GM19463 (cell line): ENCODE results near the gene DQX1.

ENCODE experiments used
- ATAC-seq: cut with Tn5 transposase; IDR thresholded peaks from one replicate; pipeline ENCODE4 v1.9.1; 2021; ENCODE audit warnings: mild to moderate bottlenecking, moderate library complexity; ENCODE audit not compliant: unreplicated experiment

The DQX1 gene

DNA sequence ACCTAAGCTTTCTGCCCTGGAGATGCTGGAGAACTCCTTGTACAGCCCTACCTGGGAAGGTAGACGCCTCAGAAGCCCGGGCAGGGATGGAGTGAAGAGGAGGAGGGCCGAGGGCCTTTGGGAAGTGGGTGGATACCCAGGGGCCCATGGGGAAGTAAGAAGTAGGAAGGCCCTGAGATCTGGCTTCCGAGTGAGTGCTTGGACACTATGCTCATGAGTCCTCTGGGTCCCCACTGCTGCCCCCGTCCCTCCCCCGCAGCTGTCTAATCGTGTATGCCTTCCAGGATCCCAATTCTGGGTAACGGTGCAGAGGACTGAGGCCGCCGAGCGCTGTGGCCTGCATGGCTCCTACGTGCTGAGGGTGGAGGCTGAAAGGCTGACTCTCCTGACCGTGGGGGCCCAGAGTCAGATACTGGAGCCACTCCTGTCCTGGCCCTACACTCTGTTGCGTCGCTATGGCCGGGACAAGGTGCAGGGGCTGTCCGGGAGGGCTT, 29.6 kb upstream of the DQX1 start:
- ATAC-seq = no peak

DNA sequence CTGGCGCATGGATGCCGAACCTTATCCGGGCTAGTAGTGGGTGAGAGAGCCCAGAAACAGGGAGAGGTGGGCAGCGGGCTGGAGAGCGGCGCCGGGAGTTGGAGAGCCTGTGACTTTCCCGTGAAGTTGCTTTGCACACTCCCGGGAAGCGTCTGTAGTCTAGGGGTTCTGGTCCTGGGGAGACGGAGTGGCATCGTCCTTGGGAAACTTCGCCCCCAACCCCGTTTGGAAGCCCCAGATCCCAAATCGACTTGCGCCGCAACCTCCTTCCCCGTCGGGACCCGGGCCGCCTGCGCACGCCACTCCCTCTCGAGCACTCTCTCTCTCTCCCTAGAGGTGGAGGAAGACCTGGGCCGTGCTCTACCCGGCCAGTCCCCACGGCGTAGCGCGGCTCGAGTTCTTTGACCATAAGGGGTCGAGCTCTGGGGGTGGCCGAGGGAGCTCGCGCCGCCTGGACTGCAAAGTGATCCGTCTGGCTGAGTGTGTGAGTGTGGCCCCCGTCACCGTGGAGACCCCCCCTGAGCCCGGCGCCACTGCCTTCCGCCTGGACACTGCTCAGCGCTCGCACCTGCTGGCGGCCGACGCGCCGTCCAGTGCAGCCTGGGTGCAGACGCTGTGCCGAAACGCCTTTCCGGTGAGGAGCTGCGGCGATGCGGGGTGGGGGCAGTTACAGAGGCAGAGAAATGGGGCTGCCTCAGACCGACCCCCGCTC, 28.9 kb upstream of the DQX1 start:
- ATAC-seq = peak; percentile 37

- ATAC-seq = peak; percentile 59
Measured at GRCh38 chr2:74553892-74554819, 28.1 kb upstream of the DQX1 start, which contains the start of the genes DOK1 and LOXL3. DOK1 (plus strand) TSS chr2:74554720; CDS start chr2:74554755, 35 bp downstream. LOXL3 (minus strand) TSS chr2:74553942; CDS start chr2:74552634, 1,308 bp downstream.

GRCh38 chr2:74552914-74553811, 27.1 kb upstream of the DQX1 start:
- ATAC-seq = no peak

DNA sequence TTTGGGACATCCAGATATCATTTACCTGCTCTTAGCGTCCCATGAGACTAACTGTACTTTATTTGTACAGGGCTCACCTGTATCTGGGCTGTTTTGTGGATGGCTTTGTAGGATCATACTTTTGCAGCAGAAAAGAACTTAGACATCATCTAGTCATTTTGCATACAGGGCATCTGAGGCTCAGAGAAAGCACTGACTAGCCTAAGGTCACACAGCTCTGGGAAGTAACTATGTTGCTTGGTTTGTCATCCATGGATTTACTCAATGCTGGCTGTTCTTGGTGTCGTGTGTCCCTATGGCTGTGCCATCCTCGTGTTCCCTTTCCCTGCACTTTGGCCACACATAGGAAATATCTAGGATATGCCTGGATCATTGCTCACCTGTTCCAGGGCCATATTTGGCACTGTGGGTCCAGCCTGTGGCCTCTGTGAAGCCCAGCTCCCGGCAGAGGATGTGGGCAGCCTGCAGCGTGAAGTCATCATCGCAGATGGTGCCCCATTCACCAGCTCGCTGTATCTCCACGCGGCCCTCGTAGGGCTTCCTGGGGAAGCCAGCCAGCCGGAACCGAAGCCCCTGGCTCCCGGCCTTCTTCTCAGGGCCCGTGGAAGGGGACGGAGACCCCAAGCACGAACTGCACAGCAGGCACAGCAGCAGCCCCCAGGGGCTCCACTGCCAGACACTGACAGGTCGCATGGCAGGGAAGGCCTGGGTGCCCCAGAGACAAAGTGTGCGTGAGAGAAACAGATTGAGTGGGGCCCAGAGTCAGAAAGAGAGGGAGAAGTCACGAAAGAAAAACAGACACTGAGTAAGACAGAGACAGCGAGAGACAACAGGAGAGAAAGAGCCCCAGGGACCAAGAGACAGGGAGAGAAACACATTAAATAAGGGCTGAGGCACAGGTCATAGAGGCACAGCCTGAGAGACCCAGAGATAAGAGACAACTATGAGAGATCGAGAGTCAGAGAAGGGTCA, 26.2 kb upstream of the DQX1 start:
- no peak for ATAC-seq

DNA sequence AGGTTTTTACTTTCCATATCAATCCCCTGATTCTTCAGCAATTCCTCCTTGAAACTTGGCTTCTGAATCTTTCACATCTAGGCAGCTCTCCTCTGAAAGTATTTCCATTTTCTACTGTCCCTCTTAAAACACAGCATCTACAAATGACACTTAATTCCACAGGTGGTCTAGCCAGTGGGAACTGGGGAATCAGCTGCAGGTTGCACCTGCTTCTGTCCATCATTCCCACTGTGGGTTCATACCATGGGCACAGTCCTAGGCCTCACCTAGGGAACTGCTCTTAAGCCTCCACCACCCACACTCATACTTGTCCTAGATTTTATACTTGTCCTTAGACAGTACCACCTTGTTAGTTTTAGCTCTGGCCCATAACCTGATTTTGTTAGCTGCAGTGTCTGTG, 25.5 kb upstream of the DQX1 start:
- ATAC-seq = no peak

DNA sequence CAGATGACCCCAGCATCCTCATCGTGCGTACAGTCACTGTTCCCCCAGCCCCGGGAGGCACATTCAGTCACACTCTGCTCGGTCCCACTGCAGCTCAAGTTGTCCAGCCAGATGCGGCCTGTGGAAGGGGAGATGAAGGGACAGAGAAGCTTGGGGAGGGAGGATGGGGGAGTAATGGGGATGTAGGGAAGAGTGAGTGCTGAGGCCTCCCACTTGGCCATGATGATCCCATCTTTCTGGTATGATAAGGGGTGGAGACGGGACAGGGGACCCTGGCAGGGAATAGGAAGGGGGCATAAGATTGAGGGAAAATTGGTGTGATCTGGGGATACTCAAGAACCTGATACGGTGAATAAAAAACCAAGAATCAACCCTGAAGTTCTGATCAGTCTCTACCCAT, 24.2 kb upstream of the DQX1 start:
- ATAC-seq = no peak

- peak; percentile 46 for ATAC-seq
Measured at GRCh38 chr2:74548900-74549826, 23.1 kb upstream of the DQX1 start.

- ATAC-seq = no peak
Measured at GRCh38 chr2:74548285-74548899, 22.4 kb upstream of the DQX1 start.

DNA sequence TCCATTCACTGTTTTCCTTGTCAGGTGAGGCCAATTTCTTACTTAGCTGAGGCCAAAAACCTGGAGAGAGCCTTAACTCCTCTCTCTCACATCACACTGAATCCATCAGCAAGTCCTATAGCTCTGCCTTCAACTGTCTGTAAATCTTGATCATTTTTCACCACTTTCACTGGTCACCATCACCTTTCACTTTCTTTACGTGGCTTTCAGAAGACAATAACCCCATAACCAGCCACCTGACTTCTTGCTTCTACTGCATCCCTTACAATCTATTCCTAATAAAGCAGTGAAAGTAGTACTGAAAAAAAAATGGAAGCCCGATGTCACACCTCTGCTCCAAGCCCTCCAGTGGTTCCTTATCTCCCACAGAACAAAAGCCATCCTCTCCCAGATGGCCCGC, 20.0 kb upstream of the DQX1 start:
- no peak for ATAC-seq

DNA sequence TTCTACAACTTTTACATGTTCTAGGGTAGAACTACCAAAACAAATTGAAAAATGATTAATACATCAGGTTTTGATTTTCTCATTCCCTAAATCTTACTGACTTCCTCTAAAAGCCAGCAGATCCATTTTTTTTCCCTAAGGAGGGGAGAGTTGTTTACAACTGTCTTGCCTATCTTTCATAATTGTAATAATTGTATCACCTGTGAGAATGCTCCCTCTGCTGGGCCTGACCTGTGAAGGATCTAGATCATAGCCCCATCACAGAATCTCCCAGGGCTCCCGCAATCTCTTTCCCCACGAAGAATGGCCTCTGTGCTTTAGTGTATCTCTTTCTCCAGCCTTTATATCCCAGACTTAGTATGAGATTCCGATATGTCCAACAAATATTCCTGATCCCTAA, 18.6 kb upstream of the DQX1 start:
- ATAC-seq = no peak

- ATAC-seq = no peak
Measured at GRCh38 chr2:74542978-74543377, 16.9 kb upstream of the DQX1 start.

DNA sequence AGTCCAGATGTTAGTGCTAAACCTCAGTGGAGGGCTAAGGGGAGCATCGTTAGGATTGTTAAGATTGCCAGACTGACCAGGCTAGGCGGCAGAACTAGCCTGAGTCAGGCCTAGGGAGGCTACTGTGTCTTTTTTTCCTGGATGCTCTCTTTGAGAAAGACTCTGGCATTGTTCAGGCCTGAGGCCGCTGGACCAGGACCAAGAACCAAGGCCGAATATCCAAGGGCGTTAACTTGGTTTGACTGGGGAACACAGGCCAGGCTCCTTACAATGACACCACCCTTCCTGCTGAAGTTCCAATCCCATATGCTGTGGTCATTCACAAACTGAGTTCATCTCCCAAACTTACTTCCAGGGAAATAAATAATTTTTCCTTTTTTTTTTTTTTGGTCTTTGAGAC, 14.3 kb upstream of the DQX1 start:
- no peak for ATAC-seq

DNA sequence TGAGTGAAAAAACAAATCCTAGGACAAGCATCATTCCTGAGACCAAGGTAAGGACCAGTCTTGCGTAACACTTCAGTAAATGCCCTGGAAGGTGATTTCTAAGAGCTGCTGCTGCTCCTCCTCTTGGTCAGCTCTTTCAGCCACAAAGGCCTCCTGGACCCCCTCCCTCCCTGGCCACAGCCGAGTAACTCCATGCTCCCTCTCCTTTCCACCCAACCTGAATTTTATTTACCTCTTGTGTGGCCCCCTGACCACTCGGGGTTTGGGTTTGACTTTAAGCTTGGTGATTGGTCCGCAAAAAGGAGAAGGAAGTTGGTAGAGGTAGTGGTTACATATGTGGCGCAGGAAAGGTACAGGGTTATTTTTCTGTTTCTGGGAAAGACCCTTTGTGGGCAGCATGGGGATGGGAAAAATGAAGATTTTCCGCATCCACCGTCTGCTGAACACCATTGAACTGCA, 12.9 kb upstream of the DQX1 start:
- ATAC-seq = peak; percentile 51

- no peak for ATAC-seq
Measured at GRCh38 chr2:74537140-74537539, 11.1 kb upstream of the DQX1 start.

- no peak for ATAC-seq
Measured at GRCh38 chr2:74536166-74536950, 10.3 kb upstream of the DQX1 start.

DNA sequence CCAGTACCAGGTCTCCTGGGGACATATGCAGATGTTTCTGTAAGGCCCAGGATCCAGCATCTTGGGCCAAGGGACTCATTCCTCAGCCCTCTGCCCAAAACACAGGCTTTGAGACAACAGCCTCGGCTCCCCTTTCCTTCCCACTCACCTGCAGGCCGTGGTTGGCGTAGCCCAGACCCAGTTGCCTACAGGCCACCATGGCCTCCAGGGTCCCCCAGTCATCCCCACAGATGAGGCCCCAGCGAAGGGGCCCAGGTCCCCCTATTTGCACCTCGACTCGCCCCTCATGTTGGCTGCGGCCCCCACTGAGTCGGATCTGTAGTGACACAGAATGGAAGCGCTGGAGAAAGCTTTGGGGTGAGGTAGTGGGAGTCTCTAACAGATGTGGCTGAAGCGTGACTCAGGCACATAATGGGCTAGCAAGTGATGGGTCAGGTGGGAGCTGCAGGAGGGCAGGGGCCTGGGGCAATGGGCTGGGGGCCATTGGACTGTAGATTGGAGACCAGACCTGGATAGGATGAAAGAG, 9.5 kb upstream of the DQX1 start:
- no peak for ATAC-seq
